Spleen (tissue), 11 donors: ENCODE measurements around the gene IMPDH1. TPM values are rescaled to one million over a fixed set of nuclear protein-coding genes. Genes with fewer than 3 reads are reported as not detected.

ENCODE experiments used
- DNase-seq: peaks from one replicate; pipeline ENCODE4 v3.0.0-alpha.2; 2020
- H3K27ac ChIP-seq, 8 donors: fragments of 200-600 bp; sonication (generic) in 7 of 8; 1 replicate in 4 of 8; 2 replicates in 4 of 8; pipeline versions ENCODE4 v1.5.0 to v1.8.0; 2016 to 2021; ENCODE audit warnings: inconsistent platforms in 4 of 8, mild to moderate bottlenecking in 4 of 8, moderate library complexity in 1 of 8
- H3K27me3 ChIP-seq, 7 donors: fragments of 200-600 bp; sonication (generic) in 6 of 7; replicated peaks in 1 of 7; 1 replicate in 4 of 7; 2 replicates in 3 of 7; pipeline versions ENCODE4 v1.5.0 to v1.8.0; 2016 to 2021; ENCODE audit warnings: inconsistent platforms in 3 of 7, mild to moderate bottlenecking in 1 of 7
- H3K36me3 ChIP-seq, 6 donors: fragments of 200-600 bp; sonication (generic) in 5 of 6; 1 replicate in 4 of 6; 2 replicates in 2 of 6; pipeline versions ENCODE4 v1.5.0 to v1.8.0; 2016 to 2021; ENCODE audit warnings: inconsistent platforms in 2 of 6
- H3K4me1 ChIP-seq, 6 donors: fragments of 200-600 bp; sonication (generic) in 5 of 6; 1 replicate in 3 of 6; 2 replicates in 3 of 6; pipeline versions ENCODE4 v1.5.0 to v1.8.0; 2016 to 2021; ENCODE audit warnings: inconsistent platforms in 3 of 6
- H3K4me3 ChIP-seq, 8 donors: fragments of 200-600 bp; sonication (generic) in 7 of 8; 1 replicate in 4 of 8; 2 replicates in 4 of 8; pipeline versions ENCODE4 v1.5.0 to v1.8.0; 2016 to 2021; ENCODE audit warnings: inconsistent platforms in 4 of 8, mild to moderate bottlenecking in 4 of 8, moderate library complexity in 2 of 8
- H3K9me3 ChIP-seq, 8 donors: fragments of 200-600 bp; sonication (generic) in 7 of 8; 1 replicate in 4 of 8; 2 replicates in 4 of 8; pipeline versions ENCODE4 v1.5.0 to v1.8.0; 2016 to 2021; ENCODE audit warnings: inconsistent platforms in 4 of 8
- CTCF ChIP-seq, 11 experiments: fragments of 200-600 bp in 7 of 11; fragments of 450-650 bp in 4 of 11; sonication (generic) in 4 of 11; IDR thresholded peaks in 8 of 11; conservative IDR thresholded peaks in 3 of 11; 1 replicate in 7 of 11; 2 replicates in 4 of 11; pipeline versions ENCODE4 v1.4.0 to v1.8.0; 2016 to 2021; ENCODE audit warnings: antibody characterized with exemption in 11 of 11, inconsistent platforms in 4 of 11, mild to moderate bottlenecking in 1 of 11
- POLR2A ChIP-seq, 3 donors: fragments of 450-650 bp; IDR thresholded peaks; one replicate each; pipeline ENCODE4 v1.5.1; 2017; ENCODE audit warnings: antibody characterized with exemption in 3 of 3, mild to moderate bottlenecking in 1 of 3
- POLR2AphosphoS5 ChIP-seq, 3 donors: sonication (generic); formaldehyde crosslinking; IDR thresholded peaks; one replicate each; pipeline ENCODE4 v1.5.1; 2017; ENCODE audit warnings: antibody characterized with exemption in 3 of 3
- WGBS, 5 donors: extraction: QIAGEN DNeasy Blood & Tissue Kit in 3 of 5; methylation state at CpG; one replicate each; pipeline versions ENCODE4 v1.1.5 to v1.1.7; 2013 to 2018; 5-methylcytosine and 5-hydroxymethylcytosine counted together
- intact Hi-C: fragments of 100-400 bp; cut with DNase I; formaldehyde crosslinking; loops from one replicate; pipeline ENCODE4 v1.15.0; 2023; ENCODE audit warnings: low total_unique reads
- polyA plus RNA-seq, 3 donors: library from polyadenylated mRNA; stranded (reverse); fragments of 200-250 nt; gene quantifications; one replicate each; pipeline ENCODE4 v1.2.1, GENCODE V29; 2013
- total RNA-seq, 7 donors: library from RNA; depleted of rRNA in 3 of 7; stranded (reverse); fragments of >200 nt in 3 of 7; fragmentation: NEBNext Ultra II Directional in 4 of 7; extraction: Animal tissue kit (Norgen Biotek cat#: 25700) in 4 of 7; gene quantifications; one replicate each; pipeline versions ENCODE4 v1.1.0 to v1.2.1, GENCODE V29; 2016 to 2021
- donor health status: healthy with polysubstance abuse.
- donor health status: DM: no; HTN: no; CAD: no; lungs with moderate emphysema.
- donor health status: DM: no; HTN: no; CAD: no.
- donor health status: Bipolar disorder and iron deficiency.
- donor health status: healthy.
- donor health status: DM: no; HTN: no; CAD: no.
- donor health status: DM: yes; HTN: yes; CAD: no.

Gene IMPDH1
- total and polyA plus RNA-seq, 10 donors = 29.9 to 120 (median 83.1) TPM

DNA sequence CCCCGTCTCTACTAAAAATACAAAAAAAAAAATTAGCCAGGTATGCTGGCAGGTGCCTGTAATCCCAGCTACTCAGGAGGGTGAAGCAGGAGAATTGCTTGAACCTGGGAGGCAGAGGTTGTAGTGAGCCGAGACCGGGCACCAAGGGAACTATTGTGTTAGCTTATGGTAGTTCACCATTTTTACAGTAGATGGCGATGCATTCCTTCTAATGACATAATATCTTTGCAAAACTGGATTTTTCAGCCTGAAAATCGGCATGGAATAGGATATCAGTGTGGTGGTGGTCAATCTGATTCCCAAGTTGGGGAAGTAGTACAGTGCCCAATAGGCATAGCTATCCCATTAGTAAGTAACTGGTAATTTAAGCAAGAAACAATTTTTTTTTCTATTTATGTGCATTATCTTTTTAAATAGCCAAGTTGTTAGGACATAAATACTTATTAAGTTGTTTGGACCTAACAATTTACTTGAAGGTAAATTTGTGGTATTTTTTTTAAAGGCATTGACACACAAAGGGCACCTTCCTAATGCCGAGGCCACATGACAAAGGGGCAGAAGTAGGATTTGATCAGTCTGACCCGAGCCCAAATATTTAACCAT is 17.6 kb upstream of the IMPDH1 start:
- TF ChIP-seq POLR2A (IDR thresholded peaks at IDR 0.05) = no peak
- no peak for TF ChIP-seq POLR2AphosphoS5 (IDR thresholded peaks at IDR 0.05)
- peak; percentile 70 to 93 (median 84) for TF ChIP-seq CTCF (IDR thresholded peaks at IDR 0.05 in 8 of 11, conservative IDR thresholded peaks at IDR 0.05 in 3 of 11)
- H3K9me3 ChIP-seq = no peaks in the 10 kb centered on the region
- 17 to 21% (median 19%) methylated on average over 7 of the region's 7 CpGs for WGBS, 5 donors
- intact Hi-C loops = loop anchor here (2.0 kb wide), 1 partner anchor 33 kb away; no protein-coding TSS in a partner anchor
- H3K4me3 ChIP-seq = no peak overlapping the region
- no peaks in the 10 kb centered on the region for H3K36me3 ChIP-seq
- no peak for DNase-seq
- H3K27me3 ChIP-seq = peaks cover 0 to 19% (median 0%) of the 10 kb centered on the region in 7 donors
- H3K4me1 ChIP-seq = peaks cover 0 to 13% (median 3%) of the 10 kb centered on the region in 6 donors
- H3K27ac ChIP-seq = no peak overlapping the region

GRCh38 chr7:128425850-128426249 is 16.1 kb upstream of the IMPDH1 start:
- H3K4me1 ChIP-seq = peaks cover 0 to 13% (median 3%) of the 10 kb centered on the region in 6 donors
- WGBS, 5 donors = 39 to 44% (median 43%) methylated on average over 4 of the region's 4 CpGs
- peak; percentile 86 for DNase-seq

GRCh38 chr7:128424686-128425275 is 15.0 kb upstream of the IMPDH1 start:
- TF ChIP-seq CTCF (IDR thresholded peaks at IDR 0.05 in 8 of 11, conservative IDR thresholded peaks at IDR 0.05 in 3 of 11) (no peak), POLR2AphosphoS5 (IDR thresholded peaks at IDR 0.05) (no peak), POLR2A (IDR thresholded peaks at IDR 0.05) (no peak)
- Histone ChIP-seq H3K27me3 (peaks cover 0 to 3% (median 0%) of the 10 kb centered on the region in 7 donors), H3K4me3 (no peak overlapping the region), H3K4me1 (peaks cover 0 to 13% (median 3%) of the 10 kb centered on the region in 6 donors), H3K27ac (no peak overlapping the region), H3K9me3 (no peaks in the 10 kb centered on the region), H3K36me3 (no peaks in the 10 kb centered on the region)
- no peak for DNase-seq
- 70 to 88% (median 82%) methylated on average over 1 of the region's 1 CpG for WGBS, 5 donors
- intact Hi-C loops = loop anchor here (2.0 kb wide), 1 partner anchor 26 kb away; no protein-coding TSS in a partner anchor

More at GRCh38 chr7:128425850-128426249, 16.1 kb upstream of the IMPDH1 start:
- Histone ChIP-seq H3K4me3 (no peak overlapping the region), H3K27me3 (peaks cover 0 to 13% (median 0%) of the 10 kb centered on the region in 7 donors), H3K36me3 (no peaks in the 10 kb centered on the region), H3K9me3 (no peaks in the 10 kb centered on the region), H3K27ac (no peak overlapping the region)
- intact Hi-C loops = loop anchor here (2.0 kb wide), 2 partner anchors 27 to 35 kb away; no protein-coding TSS in a partner anchor
- TF ChIP-seq CTCF (IDR thresholded peaks at IDR 0.05 in 8 of 11, conservative IDR thresholded peaks at IDR 0.05 in 3 of 11) = peak; percentile 78 to 98 (median 91)
- TF ChIP-seq POLR2AphosphoS5 (IDR thresholded peaks at IDR 0.05) = peak in 1 of 3 donors; percentile 14
- no peak for TF ChIP-seq POLR2A (IDR thresholded peaks at IDR 0.05)

DNA sequence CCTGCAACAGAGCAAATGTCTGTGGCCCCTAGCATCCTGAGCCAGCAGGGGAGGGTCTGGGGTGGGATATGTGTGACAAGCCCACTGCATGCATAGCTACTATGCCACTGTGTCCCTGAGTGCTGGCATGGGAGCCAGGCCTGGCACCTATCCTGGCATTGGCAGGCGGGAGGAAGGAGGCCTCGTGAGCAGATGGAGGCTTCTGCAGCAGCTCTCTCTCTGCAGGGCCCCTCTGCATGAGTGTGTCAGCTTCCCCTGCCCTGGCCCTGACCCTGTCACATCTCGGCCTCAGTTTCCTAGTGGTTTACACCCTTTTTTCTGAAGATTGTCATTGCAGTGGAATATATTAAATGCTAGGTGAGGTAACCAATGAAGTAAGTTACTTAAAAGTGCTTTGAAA is 13.1 kb upstream of the IMPDH1 start:
- DNase-seq = no peak
- H3K27me3 ChIP-seq = no peaks in the 10 kb centered on the region
- H3K27ac ChIP-seq = no peak overlapping the region
- peaks cover 0 to 13% (median 3%) of the 10 kb centered on the region in 6 donors for H3K4me1 ChIP-seq
- H3K4me3 ChIP-seq = no peak overlapping the region
- intact Hi-C loops = no loop called here
- no peak for TF ChIP-seq POLR2AphosphoS5 (IDR thresholded peaks at IDR 0.05)
- no peak for TF ChIP-seq CTCF (IDR thresholded peaks at IDR 0.05 in 8 of 11, conservative IDR thresholded peaks at IDR 0.05 in 3 of 11)
- no peak for TF ChIP-seq POLR2A (IDR thresholded peaks at IDR 0.05)
- no peaks in the 10 kb centered on the region for H3K36me3 ChIP-seq
- no peaks in the 10 kb centered on the region for H3K9me3 ChIP-seq
- 52 to 72% (median 64%) methylated on average over 3 of the region's 3 CpGs for WGBS, 5 donors
